ENCODE data around the gene ENHO. TPM values are rescaled to one million over a fixed set of nuclear protein-coding genes. Genes with fewer than 3 reads are reported as not detected.

Gene ENHO
- total and polyA plus RNA-seq, 2 donors (not counting 1 experiment from before 2014, with no cell fraction given), result not detected

DNA sequence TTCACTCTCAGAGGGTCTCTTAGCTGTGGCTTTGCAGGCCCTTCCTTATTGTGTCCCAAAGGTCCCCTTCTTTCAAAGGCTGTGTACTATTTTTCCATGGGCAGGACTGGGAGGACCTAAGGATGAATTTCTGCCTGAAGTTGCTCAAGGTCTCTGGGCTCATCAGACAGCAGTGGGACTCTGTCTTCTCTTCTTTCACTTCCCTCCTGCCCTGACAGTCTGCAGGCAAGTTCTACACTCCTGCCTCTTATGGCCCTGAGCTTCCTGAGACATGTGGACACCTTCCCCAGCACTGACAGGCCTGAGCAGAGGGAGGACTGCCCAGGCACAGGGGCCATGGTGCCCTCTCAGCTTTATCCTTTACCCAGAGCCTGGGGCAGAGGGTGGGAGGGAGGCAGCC lies 14.8 kb downstream of the ENHO start:
- peaks cover 0 to 9% (median 0%) of the 10 kb centered on the region in 4 experiments for H3K27me3 ChIP-seq (replicated peaks in 1 of 4; ENCODE audit: control extremely low read depth in 1 of 4, control insufficient read depth in 3 of 4, insufficient read depth in 4 of 4, low read length in 3 of 4)
- ATAC-seq (ENCODE audit: low read depth) (no peak), DNase-seq (no peak)
- POLR2A ChIA-PET, result no interaction called here
- no peaks in the 10 kb centered on the region for H4K20me1 ChIP-seq (ENCODE audit: control insufficient read depth, insufficient read depth, low read length, poor library complexity, severe bottlenecking)
- TF ChIP-seq, protein P1, sequence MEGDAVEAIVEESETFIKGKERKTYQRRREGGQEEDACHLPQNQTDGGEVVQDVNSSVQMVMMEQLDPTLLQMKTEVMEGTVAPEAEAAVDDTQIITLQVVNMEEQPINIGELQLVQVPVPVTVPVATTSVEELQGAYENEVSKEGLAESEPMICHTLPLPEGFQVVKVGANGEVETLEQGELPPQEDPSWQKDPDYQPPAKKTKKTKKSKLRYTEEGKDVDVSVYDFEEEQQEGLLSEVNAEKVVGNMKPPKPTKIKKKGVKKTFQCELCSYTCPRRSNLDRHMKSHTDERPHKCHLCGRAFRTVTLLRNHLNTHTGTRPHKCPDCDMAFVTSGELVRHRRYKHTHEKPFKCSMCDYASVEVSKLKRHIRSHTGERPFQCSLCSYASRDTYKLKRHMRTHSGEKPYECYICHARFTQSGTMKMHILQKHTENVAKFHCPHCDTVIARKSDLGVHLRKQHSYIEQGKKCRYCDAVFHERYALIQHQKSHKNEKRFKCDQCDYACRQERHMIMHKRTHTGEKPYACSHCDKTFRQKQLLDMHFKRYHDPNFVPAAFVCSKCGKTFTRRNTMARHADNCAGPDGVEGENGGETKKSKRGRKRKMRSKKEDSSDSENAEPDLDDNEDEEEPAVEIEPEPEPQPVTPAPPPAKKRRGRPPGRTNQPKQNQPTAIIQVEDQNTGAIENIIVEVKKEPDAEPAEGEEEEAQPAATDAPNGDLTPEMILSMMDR (IDR thresholded peaks at IDR 0.05), result no peak
- TF ChIP-seq EZH2 (IDR thresholded peaks at IDR 0.05; ENCODE audit: borderline replicate concordance, insufficient read depth, low read depth, low read length, poor library complexity, severe bottlenecking), result no peak
- H3K4me2 ChIP-seq (replicated peaks; ENCODE audit: low read depth, low read length, poor library complexity, severe bottlenecking), result no peak overlapping the region
- peaks cover 35% of the 10 kb centered on the region for H3K27me3 Mint-ChIP-seq
- intact Hi-C loops (cut with micrococcal nuclease), result no loop called here
- no peaks in the 10 kb centered on the region for H3K9me3 Mint-ChIP-seq (ENCODE audit: insufficient read depth)
- H3K27ac Mint-ChIP-seq, result no peak overlapping the region
- H3K4me3 ChIP-seq (ENCODE audit: control extremely low read depth in 1 of 5, extremely low read depth in 1 of 5, insufficient read depth in 1 of 5, low read depth in 2 of 5, low read length in 4 of 5), result no peak overlapping the region
- H3K9ac ChIP-seq (ENCODE audit: low read length), result no peak overlapping the region
- H3K79me2 ChIP-seq (ENCODE audit: control insufficient read depth, insufficient read depth, low read length), result no peaks in the 10 kb centered on the region
- H2AFZ ChIP-seq (ENCODE audit: insufficient read depth, low read depth, low read length, poor library complexity, severe bottlenecking), result no peak overlapping the region
- no peak overlapping the region for H3K27ac ChIP-seq (ENCODE audit: low read length in 2 of 2)
- CTCF ChIA-PET, result no interaction called here
- no peaks in the 10 kb centered on the region for H3K4me1 Mint-ChIP-seq
- no peaks in the 10 kb centered on the region for H3K36me3 ChIP-seq (replicated peaks in 1 of 2; ENCODE audit: control extremely low read depth in 1 of 2, control insufficient read depth in 1 of 2, extremely low read depth in 1 of 2, insufficient read depth in 2 of 2, low read length in 1 of 2)
- no peak overlapping the region for H3K4me3 Mint-ChIP-seq
- H3K9me3 ChIP-seq (ENCODE audit: control extremely low read depth in 1 of 3, control insufficient read depth in 2 of 3, insufficient read depth in 1 of 3, low read length in 2 of 3), result no peaks in the 10 kb centered on the region
- H3K4me1 ChIP-seq (ENCODE audit: control insufficient read depth in 2 of 2, insufficient read depth in 2 of 2, low read length in 2 of 2), result no peaks in the 10 kb centered on the region

DNA sequence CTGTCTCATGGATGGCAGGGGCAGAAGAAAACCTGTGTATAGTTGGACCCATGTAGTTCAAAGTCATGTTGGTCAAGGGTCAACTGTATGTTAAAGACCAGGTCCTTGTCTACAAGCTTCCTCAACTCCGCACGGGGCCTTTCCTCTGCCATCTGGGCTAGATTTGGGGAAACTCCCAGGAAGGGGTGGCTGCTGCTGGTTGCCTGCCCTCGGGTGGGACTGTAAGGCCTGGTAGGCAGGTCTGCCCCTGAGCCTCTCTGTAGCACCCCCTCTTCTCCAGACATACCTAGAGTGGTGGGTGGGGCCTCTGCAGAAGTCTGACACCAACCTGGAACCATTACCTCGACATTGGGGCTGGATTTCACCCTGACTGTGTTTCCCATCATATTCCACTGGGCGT lies 15.2 kb downstream of the ENHO start:
- Histone ChIP-seq H3K9ac (ENCODE audit: low read length) (no peak overlapping the region), H3K27ac (ENCODE audit: low read length in 2 of 2) (no peak overlapping the region), H4K20me1 (ENCODE audit: control insufficient read depth, insufficient read depth, low read length, poor library complexity, severe bottlenecking) (no peaks in the 10 kb centered on the region), H3K4me3 (ENCODE audit: control extremely low read depth in 1 of 5, extremely low read depth in 1 of 5, insufficient read depth in 1 of 5, low read depth in 2 of 5, low read length in 4 of 5) (no peak overlapping the region), H3K4me2 (replicated peaks; ENCODE audit: low read depth, low read length, poor library complexity, severe bottlenecking) (no peak overlapping the region), H3K27me3 (replicated peaks in 1 of 4; ENCODE audit: control extremely low read depth in 1 of 4, control insufficient read depth in 3 of 4, insufficient read depth in 4 of 4, low read length in 3 of 4) (peaks cover 0 to 6% (median 0%) of the 10 kb centered on the region in 4 experiments), H3K79me2 (ENCODE audit: control insufficient read depth, insufficient read depth, low read length) (no peaks in the 10 kb centered on the region), H3K9me3 (ENCODE audit: control extremely low read depth in 1 of 3, control insufficient read depth in 2 of 3, insufficient read depth in 1 of 3, low read length in 2 of 3) (no peaks in the 10 kb centered on the region), H3K36me3 (replicated peaks in 1 of 2; ENCODE audit: control extremely low read depth in 1 of 2, control insufficient read depth in 1 of 2, extremely low read depth in 1 of 2, insufficient read depth in 2 of 2, low read length in 1 of 2) (no peaks in the 10 kb centered on the region), H3K4me1 (ENCODE audit: control insufficient read depth in 2 of 2, insufficient read depth in 2 of 2, low read length in 2 of 2) (no peaks in the 10 kb centered on the region), H2AFZ (ENCODE audit: insufficient read depth, low read depth, low read length, poor library complexity, severe bottlenecking) (no peak overlapping the region)
- ATAC-seq (ENCODE audit: low read depth) (no peak), DNase-seq (no peak)
- Mint-ChIP-seq H3K4me1 (no peaks in the 10 kb centered on the region), H3K4me3 (no peak overlapping the region), H3K27ac (no peak overlapping the region), H3K27me3 (peaks cover 37% of the 10 kb centered on the region), H3K9me3 (ENCODE audit: insufficient read depth) (no peaks in the 10 kb centered on the region)
- POLR2A ChIA-PET, result no interaction called here
- no peak for TF ChIP-seq EZH2 (IDR thresholded peaks at IDR 0.05; ENCODE audit: borderline replicate concordance, insufficient read depth, low read depth, low read length, poor library complexity, severe bottlenecking)
- TF ChIP-seq, protein P1 (IDR thresholded peaks at IDR 0.05), result no peak
- CTCF ChIA-PET, result no interaction called here
- intact Hi-C loops (cut with micrococcal nuclease), result no loop called here
- WGBS (ENCODE audit: insufficient coverage), result 85% methylated on average over 5 of the region's 5 CpGs

Measured in B cell (primary cell).